GM21529 (cell line): ENCODE results near the gene PROSER2.
"Not testable (repeated sequence)": the region's sequence is repeated elsewhere in the genome, so short reads cannot be mapped to it uniquely, and the experiment has no call there.

Experiments used
- ATAC-seq: cut with Tn5 transposase; IDR thresholded peaks from one replicate; pipeline ENCODE4 v1.9.1; 2021; ENCODE audit not compliant: unreplicated experiment

The PROSER2 gene

GRCh38 chr10:11884706-11885423 lies 61.7 kb downstream of the PROSER2 start:
- ATAC-seq, result no peak

GRCh38 chr10:11885437-11886137 lies 62.4 kb downstream of the PROSER2 start:
- ATAC-seq, result no peak

- ATAC-seq, result no peak
Measured at GRCh38 chr10:11886138-11886474, 63.0 kb downstream of the PROSER2 start.

- ATAC-seq, result no peak
Measured at GRCh38 chr10:11886851-11887250, 63.7 kb downstream of the PROSER2 start.

GRCh38 chr10:11887381-11888227 lies 64.4 kb downstream of the PROSER2 start:
- no peak for ATAC-seq

GRCh38 chr10:11889263-11889662 lies 66.1 kb downstream of the PROSER2 start:
- ATAC-seq, result not testable (repeated sequence)

GRCh38 chr10:11891776-11892486 lies 68.8 kb downstream of the PROSER2 start:
- no peak for ATAC-seq

- no peak for ATAC-seq
Measured at GRCh38 chr10:11893749-11894278, 70.7 kb downstream of the PROSER2 start.

GRCh38 chr10:11894381-11895107 lies 71.4 kb downstream of the PROSER2 start:
- ATAC-seq, result no peak

- ATAC-seq, result no peak
Measured at GRCh38 chr10:11895108-11895466, 71.9 kb downstream of the PROSER2 start.

GRCh38 chr10:11895598-11895997 lies 72.4 kb downstream of the PROSER2 start:
- no peak for ATAC-seq

GRCh38 chr10:11896549-11897200 lies 73.5 kb downstream of the PROSER2 start:
- ATAC-seq, result no peak

- ATAC-seq, result no peak
Measured at GRCh38 chr10:11898033-11898371, 74.8 kb downstream of the PROSER2 start.

- ATAC-seq, result no peak
Measured at GRCh38 chr10:11898372-11899066, 75.4 kb downstream of the PROSER2 start.

- no peak for ATAC-seq
Measured at GRCh38 chr10:11899067-11899876, 76.1 kb downstream of the PROSER2 start.

GRCh38 chr10:11901036-11901301 lies 77.8 kb downstream of the PROSER2 start:
- no peak for ATAC-seq

- ATAC-seq, result no peak
Measured at GRCh38 chr10:11901454-11901832, 78.3 kb downstream of the PROSER2 start.

- ATAC-seq, result no peak
Measured at GRCh38 chr10:11901833-11902475, 78.8 kb downstream of the PROSER2 start.
